Left ventricle myocardium inferior (tissue), 1 donor: ENCODE measurements around the gene TMEM132D. TPM values are rescaled to one million over a fixed set of nuclear protein-coding genes. Genes with fewer than 3 reads are reported as not detected.

Experiments used
- DNase-seq: peaks from one replicate; pipeline ENCODE4 v3.0.0-alpha.2; 2020
- H3K27ac ChIP-seq: fragments of 200-600 bp; replicated peaks from 2 replicates; pipeline ENCODE4 v1.8.0; 2021
- H3K27me3 ChIP-seq: fragments of 200-600 bp; 2 replicates; pipeline ENCODE4 v1.8.0; 2021; ENCODE audit warnings: low read depth
- H3K36me3 ChIP-seq: fragments of 200-600 bp; 2 replicates; pipeline ENCODE4 v1.8.0; 2021
- H3K4me1 ChIP-seq: fragments of 200-600 bp; 2 replicates; pipeline ENCODE4 v1.8.0; 2021
- H3K4me3 ChIP-seq: fragments of 200-600 bp; 2 replicates; pipeline ENCODE4 v1.8.0; 2021; ENCODE audit warnings: mild to moderate bottlenecking, moderate library complexity
- H3K9me3 ChIP-seq: fragments of 200-600 bp; replicated peaks from 2 replicates; pipeline ENCODE4 v1.8.0; 2021
- CTCF ChIP-seq: fragments of 200-600 bp; IDR thresholded peaks from 2 replicates; pipeline ENCODE4 v1.8.0; 2021; ENCODE audit warnings: antibody characterized with exemption, mild to moderate bottlenecking, borderline replicate concordance
- intact Hi-C: fragments of 100-400 bp; cut with micrococcal nuclease; formaldehyde crosslinking; loops from one replicate; pipeline ENCODE4 v1.11.0; 2022
- total RNA-seq: library from RNA; stranded (reverse); fragmentation: NEBNext Ultra II Directional; extraction: Animal tissue kit (Norgen Biotek cat#: 25700); gene quantifications from one replicate; pipeline ENCODE4 v1.2.1, GENCODE V29; 2021
- donor health status: DM: no; HTN: yes; CAD: no; lungs with severe emphysema.

Gene TMEM132D
- total RNA-seq, 1 donor from 2014 or later = not detected

- no peak for TF ChIP-seq CTCF
- intact Hi-C loops = no loop called here
- no peaks in the 10 kb centered on the region for H3K9me3 ChIP-seq
- H3K36me3 ChIP-seq = no peaks in the 10 kb centered on the region
- H3K4me3 ChIP-seq = no peak overlapping the region
- H3K27me3 ChIP-seq = peaks cover 29% of the 10 kb centered on the region
- no peaks in the 10 kb centered on the region for H3K4me1 ChIP-seq
- DNase-seq = no peak
- no peak overlapping the region for H3K27ac ChIP-seq
Observed at GRCh38 chr12:129036135-129036534, 867.7 kb downstream of the TMEM132D start.

GRCh38 chr12:129034558-129035289, 869.1 kb downstream of the TMEM132D start:
- no peak for DNase-seq
- TF ChIP-seq CTCF = no peak
- Histone ChIP-seq H3K9me3 (no peaks in the 10 kb centered on the region), H3K27ac (no peak overlapping the region), H3K4me1 (no peaks in the 10 kb centered on the region), H3K27me3 (peaks cover 29% of the 10 kb centered on the region), H3K36me3 (no peaks in the 10 kb centered on the region), H3K4me3 (no peak overlapping the region)
- intact Hi-C loops = no loop called here

GRCh38 chr12:129028844-129029243, 875.0 kb downstream of the TMEM132D start:
- no peaks in the 10 kb centered on the region for H3K9me3 ChIP-seq
- H3K27ac ChIP-seq = no peak overlapping the region
- intact Hi-C loops = no loop called here
- no peak for DNase-seq
- H3K4me3 ChIP-seq = no peak overlapping the region
- peaks cover 51% of the 10 kb centered on the region for H3K27me3 ChIP-seq
- no peaks in the 10 kb centered on the region for H3K4me1 ChIP-seq
- H3K36me3 ChIP-seq = no peaks in the 10 kb centered on the region
- no peak for TF ChIP-seq CTCF

- intact Hi-C loops = no loop called here
- Histone ChIP-seq H3K36me3 (no peaks in the 10 kb centered on the region), H3K4me3 (no peak overlapping the region), H3K27ac (no peak overlapping the region), H3K27me3 (peaks cover 34% of the 10 kb centered on the region), H3K4me1 (no peaks in the 10 kb centered on the region), H3K9me3 (peaks cover 17% of the 10 kb centered on the region)
- no peak for DNase-seq
- no peak for TF ChIP-seq CTCF
Observed at GRCh38 chr12:129025055-129025454, 878.8 kb downstream of the TMEM132D start.
